Astrocyte of the spinal cord (primary cell): Measurements from ENCODE around the gene ZNF212.
A peak's percentile ranks its signal among the peaks of the same experiment; 100 is the strongest.

ENCODE experiments used
- DNase-seq: peaks from one replicate; pipeline ENCODE4 v3.0.0; 2011; ENCODE audit warnings: low read depth, low spot score
- H3K4me3 ChIP-seq: 2 replicates; pipeline ENCODE4 v1.5.1; 2011; ENCODE audit warnings: low read depth, mild to moderate bottlenecking, low read length, moderate library complexity
- in situ Hi-C: cut with HindIII; loops from 2 replicates; pipeline ENCODE4 v1.10.0; 2017; ENCODE audit warnings: low sequenced_read_pairs
- TF ChIP-seq, protein P1 (sequence below): IDR thresholded peaks from 2 replicates; pipeline ENCODE4 v1.5.1; 2012; ENCODE audit warnings: low read depth, mild to moderate bottlenecking, low read length, inconsistent platforms

ZNF212 gene

GRCh38 chr7:149291036-149291780 lies 51.8 kb downstream of the ZNF212 start:
- no peak overlapping the region for H3K4me3 ChIP-seq
- TF ChIP-seq, protein P1, sequence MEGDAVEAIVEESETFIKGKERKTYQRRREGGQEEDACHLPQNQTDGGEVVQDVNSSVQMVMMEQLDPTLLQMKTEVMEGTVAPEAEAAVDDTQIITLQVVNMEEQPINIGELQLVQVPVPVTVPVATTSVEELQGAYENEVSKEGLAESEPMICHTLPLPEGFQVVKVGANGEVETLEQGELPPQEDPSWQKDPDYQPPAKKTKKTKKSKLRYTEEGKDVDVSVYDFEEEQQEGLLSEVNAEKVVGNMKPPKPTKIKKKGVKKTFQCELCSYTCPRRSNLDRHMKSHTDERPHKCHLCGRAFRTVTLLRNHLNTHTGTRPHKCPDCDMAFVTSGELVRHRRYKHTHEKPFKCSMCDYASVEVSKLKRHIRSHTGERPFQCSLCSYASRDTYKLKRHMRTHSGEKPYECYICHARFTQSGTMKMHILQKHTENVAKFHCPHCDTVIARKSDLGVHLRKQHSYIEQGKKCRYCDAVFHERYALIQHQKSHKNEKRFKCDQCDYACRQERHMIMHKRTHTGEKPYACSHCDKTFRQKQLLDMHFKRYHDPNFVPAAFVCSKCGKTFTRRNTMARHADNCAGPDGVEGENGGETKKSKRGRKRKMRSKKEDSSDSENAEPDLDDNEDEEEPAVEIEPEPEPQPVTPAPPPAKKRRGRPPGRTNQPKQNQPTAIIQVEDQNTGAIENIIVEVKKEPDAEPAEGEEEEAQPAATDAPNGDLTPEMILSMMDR: no peak
- in situ Hi-C loops: no loop called here
- no peak for DNase-seq

DNA sequence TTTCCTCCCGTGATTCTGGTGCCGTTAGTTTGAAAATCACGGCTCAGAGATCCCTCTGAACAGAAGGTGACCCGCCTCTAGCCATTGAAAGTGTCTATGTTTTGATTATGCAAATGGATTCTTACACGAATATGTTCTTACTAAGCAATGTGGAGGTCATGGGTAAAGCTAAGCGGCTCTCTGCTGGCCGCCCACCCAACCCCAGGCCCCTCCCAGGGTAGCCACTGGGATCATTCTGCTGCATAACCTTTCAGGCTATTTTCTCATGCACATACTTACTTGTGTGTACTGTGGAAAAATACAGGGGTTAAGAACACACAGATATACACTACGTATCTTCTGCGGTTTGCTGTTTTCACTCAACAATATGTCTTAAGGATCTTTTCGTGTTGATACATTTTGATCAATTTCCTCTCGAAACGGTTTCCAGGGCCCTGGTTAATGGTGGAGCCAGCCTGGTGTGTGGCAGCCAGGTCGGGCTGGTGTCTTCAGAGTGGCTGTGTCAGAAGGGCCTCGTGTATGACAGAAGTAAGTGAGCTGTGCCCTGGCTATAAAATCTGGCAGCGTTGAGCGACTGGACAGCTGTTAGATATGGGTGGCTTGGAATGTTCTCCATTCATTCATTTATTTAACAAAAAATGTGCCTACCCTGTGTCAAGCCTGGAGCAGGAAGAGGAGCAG lies 52.5 kb downstream of the ZNF212 start:
- in situ Hi-C loops: no loop called here
- no peak for DNase-seq
- TF ChIP-seq, protein P1: no peak
- H3K4me3 ChIP-seq: no peak overlapping the region

GRCh38 chr7:149292462-149292823 lies 53.0 kb downstream of the ZNF212 start:
- TF ChIP-seq, protein P1: no peak
- DNase-seq: peak; percentile 57
- in situ Hi-C loops: no loop called here
- no peak overlapping the region for H3K4me3 ChIP-seq

GRCh38 chr7:149293338-149293737 lies 53.9 kb downstream of the ZNF212 start:
- TF ChIP-seq, protein P1: no peak
- DNase-seq: no peak
- in situ Hi-C loops: no loop called here
- no peak overlapping the region for H3K4me3 ChIP-seq

- in situ Hi-C loops: no loop called here
Observed at GRCh38 chr7:149293946-149294633, 54.6 kb downstream of the ZNF212 start.

More at GRCh38 chr7:149293946-149294633, 54.6 kb downstream of the ZNF212 start:
- no peak for DNase-seq
- TF ChIP-seq, protein P1: no peak
- H3K4me3 ChIP-seq: no peak overlapping the region
